Osteoblast (primary cell): ENCODE data around the gene RALGPS1. TPM values are rescaled to one million over a fixed set of nuclear protein-coding genes. Genes with fewer than 3 reads are reported as not detected.

Experiments
- DNase-seq: peaks from one replicate; pipeline ENCODE4 v3.0.0; 2011; ENCODE audit warnings: low spot score, mixed read lengths; ENCODE audit not compliant: insufficient read length; ENCODE audit errors: missing footprints
- H2AFZ ChIP-seq: 2 replicates; pipeline ENCODE4 v1.6.0; 2011; ENCODE audit warnings: mild to moderate bottlenecking, low read length
- H3K27ac ChIP-seq: 2 replicates; pipeline ENCODE4 v1.5.1; 2011; ENCODE audit warnings: mild to moderate bottlenecking, low read depth, low read length, moderate library complexity
- H3K27me3 ChIP-seq: 2 replicates; pipeline ENCODE4 v1.6.0; 2012; ENCODE audit warnings: mild to moderate bottlenecking, control low read depth, inconsistent platforms, low read length, moderate library complexity; ENCODE audit not compliant: insufficient read depth
- H3K36me3 ChIP-seq: 2 replicates; pipeline ENCODE4 v1.5.1; 2011; ENCODE audit warnings: mild to moderate bottlenecking, low read length, control low read depth, moderate library complexity; ENCODE audit not compliant: insufficient read depth
- H3K4me1 ChIP-seq: 2 replicates; pipeline ENCODE4 v1.5.1; 2011; ENCODE audit warnings: mild to moderate bottlenecking, low read length, control low read depth, moderate library complexity; ENCODE audit not compliant: insufficient read depth
- H3K4me2 ChIP-seq: 2 replicates; pipeline ENCODE4 v1.6.0; 2011; ENCODE audit warnings: mild to moderate bottlenecking, low read length; ENCODE audit not compliant: insufficient read depth
- H3K4me3 ChIP-seq: fragments of 200-600 bp; sonication (generic); 3 replicates; pipeline ENCODE4 v1.5.1; 2012; ENCODE audit warnings: mild to moderate bottlenecking, low read length, inconsistent platforms; ENCODE audit not compliant: insufficient read depth
- H3K79me2 ChIP-seq: 2 replicates; pipeline ENCODE4 v1.6.0; 2012; ENCODE audit warnings: mild to moderate bottlenecking, low read length, control low read depth, inconsistent platforms; ENCODE audit not compliant: insufficient read depth
- H3K9me3 ChIP-seq: 2 replicates; pipeline ENCODE4 v1.5.1; 2011; ENCODE audit warnings: low read depth, low read length, control low read depth
- H4K20me1 ChIP-seq: 2 replicates; pipeline ENCODE4 v1.6.0; 2012; ENCODE audit warnings: mild to moderate bottlenecking, low read length, control low read depth; ENCODE audit not compliant: insufficient read depth
- total RNA-seq: library from RNA; depleted of rRNA; stranded (reverse); fragments of >200 nt; gene quantifications from 2 replicates; pipeline ENCODE4 v1.2.3, GENCODE V29; 2012
- TF ChIP-seq, protein P1 (sequence below): IDR thresholded peaks from 2 replicates; pipeline ENCODE4 v1.5.1; 2011; ENCODE audit warnings: mild to moderate bottlenecking, low read depth, low read length, moderate library complexity; ENCODE audit errors: extremely low read depth

RALGPS1 gene
- total RNA-seq, 1 donor: 5.1 TPM

DNA sequence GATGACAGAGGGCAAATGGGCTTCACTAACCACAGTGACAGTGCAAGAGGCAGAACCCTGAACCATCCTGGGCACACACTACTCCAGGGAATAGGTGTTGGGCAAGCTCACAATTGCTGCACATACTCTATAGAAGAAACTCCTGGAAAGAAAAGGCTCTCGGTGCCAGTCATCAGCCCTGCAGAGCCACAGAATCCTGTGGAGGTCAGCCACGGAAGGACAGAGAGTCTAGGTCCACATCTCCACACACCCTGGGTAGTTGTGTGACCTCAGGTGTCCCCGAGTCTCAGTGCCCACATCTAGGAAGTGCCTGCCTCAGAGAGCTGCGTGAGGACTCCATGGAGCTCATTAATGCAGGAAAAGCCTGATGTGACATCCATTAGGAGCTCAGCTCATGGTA is 223.9 kb downstream of the RALGPS1 start:
- H3K4me3 ChIP-seq: no peak overlapping the region
- no peak overlapping the region for H3K27ac ChIP-seq
- H3K9me3 ChIP-seq: no peaks in the 10 kb centered on the region
- H4K20me1 ChIP-seq: no peaks in the 10 kb centered on the region
- peaks cover 4% of the 10 kb centered on the region for H3K27me3 ChIP-seq
- no peak overlapping the region for H2AFZ ChIP-seq
- no peak overlapping the region for H3K4me2 ChIP-seq
- no peaks in the 10 kb centered on the region for H3K79me2 ChIP-seq
- H3K4me1 ChIP-seq: peaks cover 15% of the 10 kb centered on the region
- TF ChIP-seq, protein P1, sequence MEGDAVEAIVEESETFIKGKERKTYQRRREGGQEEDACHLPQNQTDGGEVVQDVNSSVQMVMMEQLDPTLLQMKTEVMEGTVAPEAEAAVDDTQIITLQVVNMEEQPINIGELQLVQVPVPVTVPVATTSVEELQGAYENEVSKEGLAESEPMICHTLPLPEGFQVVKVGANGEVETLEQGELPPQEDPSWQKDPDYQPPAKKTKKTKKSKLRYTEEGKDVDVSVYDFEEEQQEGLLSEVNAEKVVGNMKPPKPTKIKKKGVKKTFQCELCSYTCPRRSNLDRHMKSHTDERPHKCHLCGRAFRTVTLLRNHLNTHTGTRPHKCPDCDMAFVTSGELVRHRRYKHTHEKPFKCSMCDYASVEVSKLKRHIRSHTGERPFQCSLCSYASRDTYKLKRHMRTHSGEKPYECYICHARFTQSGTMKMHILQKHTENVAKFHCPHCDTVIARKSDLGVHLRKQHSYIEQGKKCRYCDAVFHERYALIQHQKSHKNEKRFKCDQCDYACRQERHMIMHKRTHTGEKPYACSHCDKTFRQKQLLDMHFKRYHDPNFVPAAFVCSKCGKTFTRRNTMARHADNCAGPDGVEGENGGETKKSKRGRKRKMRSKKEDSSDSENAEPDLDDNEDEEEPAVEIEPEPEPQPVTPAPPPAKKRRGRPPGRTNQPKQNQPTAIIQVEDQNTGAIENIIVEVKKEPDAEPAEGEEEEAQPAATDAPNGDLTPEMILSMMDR: no peak
- no peak for DNase-seq
- H3K36me3 ChIP-seq: no peaks in the 10 kb centered on the region

DNA sequence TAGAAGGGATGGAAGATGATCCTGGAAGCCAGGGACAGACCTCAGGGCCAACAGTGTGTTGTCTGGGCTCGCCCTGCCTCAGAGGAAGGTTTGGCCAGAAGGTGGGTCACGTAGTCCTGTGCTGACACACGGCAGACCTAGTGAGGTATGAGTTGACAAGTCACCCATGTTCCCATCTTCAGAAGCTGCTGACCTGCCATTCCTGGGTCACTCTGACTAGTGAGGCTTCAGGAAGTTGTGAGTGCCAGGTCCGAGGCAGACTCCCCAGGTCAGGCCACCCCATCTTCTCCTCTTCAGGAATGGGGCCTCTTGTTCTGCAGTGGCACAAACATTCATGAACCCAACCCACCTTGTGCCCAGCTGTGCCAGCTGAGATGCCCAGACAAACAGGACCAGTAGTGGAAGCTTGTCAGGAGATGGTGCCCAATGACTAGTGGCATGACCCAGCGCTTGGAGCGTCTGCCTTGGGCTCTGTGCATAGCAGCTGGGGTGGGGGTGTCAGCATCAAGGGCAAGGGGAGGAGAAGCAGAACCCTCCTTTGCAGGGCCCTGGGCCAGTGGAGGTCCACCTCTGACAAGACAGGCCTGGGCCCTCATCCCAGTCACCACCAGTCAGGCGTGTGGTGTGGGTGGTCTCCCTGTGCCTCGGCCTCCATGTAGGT is 224.6 kb downstream of the RALGPS1 start:
- Histone ChIP-seq H3K4me3 (no peak overlapping the region), H3K9me3 (no peaks in the 10 kb centered on the region), H3K4me2 (no peak overlapping the region), H3K4me1 (peaks cover 8% of the 10 kb centered on the region), H4K20me1 (no peaks in the 10 kb centered on the region), H3K27me3 (peaks cover 4% of the 10 kb centered on the region), H3K79me2 (no peaks in the 10 kb centered on the region), H3K27ac (no peak overlapping the region), H3K36me3 (no peaks in the 10 kb centered on the region), H2AFZ (no peak overlapping the region)
- TF ChIP-seq, protein P1: no peak
- no peak for DNase-seq

DNA sequence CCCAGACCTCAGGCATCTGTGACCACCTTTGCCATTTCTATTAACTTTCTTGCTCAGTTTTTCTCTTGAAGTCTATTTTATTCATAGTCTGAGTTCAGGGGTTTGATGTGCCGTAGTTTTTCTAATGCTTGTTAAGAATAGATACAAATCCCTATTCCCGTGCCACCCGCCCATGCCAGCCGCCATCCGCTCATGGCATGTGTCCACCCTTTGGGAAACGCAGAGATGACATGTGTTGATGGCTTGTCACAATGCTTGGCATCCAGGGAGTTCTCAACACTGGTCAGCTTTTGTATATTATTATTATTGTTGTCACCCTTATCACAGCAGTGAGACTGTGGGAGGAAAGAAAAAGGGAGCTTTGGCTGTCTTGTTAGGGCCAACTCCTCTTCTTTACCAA is 225.2 kb downstream of the RALGPS1 start:
- Histone ChIP-seq H3K4me3 (no peak overlapping the region), H3K27ac (no peak overlapping the region), H2AFZ (no peak overlapping the region), H3K4me2 (no peak overlapping the region), H3K4me1 (peaks cover 2% of the 10 kb centered on the region), H3K79me2 (no peaks in the 10 kb centered on the region), H4K20me1 (no peaks in the 10 kb centered on the region), H3K27me3 (peaks cover 4% of the 10 kb centered on the region), H3K9me3 (no peaks in the 10 kb centered on the region), H3K36me3 (no peaks in the 10 kb centered on the region)
- DNase-seq: no peak
- TF ChIP-seq, protein P1: no peak

DNA sequence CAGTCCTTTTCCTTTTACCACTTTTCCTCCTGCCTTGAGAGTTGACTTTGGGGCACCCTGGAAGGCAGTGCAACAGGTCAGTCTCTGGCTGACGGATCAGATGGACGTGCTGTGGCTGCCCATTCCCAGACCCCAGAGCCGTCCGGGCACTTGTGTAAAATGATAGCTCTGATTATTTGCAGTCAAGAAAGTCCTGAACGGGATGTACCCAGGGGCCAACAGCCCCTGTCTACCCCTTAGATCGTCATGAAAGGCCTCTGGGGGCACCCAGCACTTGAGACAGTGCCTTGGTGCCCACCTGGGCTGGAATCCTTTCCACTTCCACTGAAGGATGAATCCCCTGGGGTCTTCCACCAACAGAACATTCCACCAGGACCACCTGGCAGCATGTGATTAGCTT is 225.6 kb downstream of the RALGPS1 start:
- TF ChIP-seq, protein P1: no peak
- H3K4me2 ChIP-seq: no peak overlapping the region
- H3K36me3 ChIP-seq: no peaks in the 10 kb centered on the region
- peaks cover 4% of the 10 kb centered on the region for H3K27me3 ChIP-seq
- H3K79me2 ChIP-seq: no peaks in the 10 kb centered on the region
- no peaks in the 10 kb centered on the region for H3K9me3 ChIP-seq
- no peak overlapping the region for H3K27ac ChIP-seq
- H2AFZ ChIP-seq: no peak overlapping the region
- no peaks in the 10 kb centered on the region for H3K4me1 ChIP-seq
- no peak overlapping the region for H3K4me3 ChIP-seq
- H4K20me1 ChIP-seq: no peaks in the 10 kb centered on the region
- no peak for DNase-seq
